Stimulated activated CD8-positive, alpha-beta memory T cell treated with anti-CD3 and anti-CD28 coated beads, Interleukin-15, amount 100 ng/mL, for 4 hours (primary cell): ENCODE data around the gene CGREF1.

Experiments used
- DNase-seq, 2 donors: peaks; one replicate each; pipeline ENCODE4 v3.0.0-alpha.2; 2020; ENCODE audit warnings: low read depth in 2 of 2

CGREF1 gene

GRCh38 chr2:27118525-27119329, at the start of gene CGREF1:
Gene CGREF1, minus strand, starts transcription at chr2:27119128. Its CDS starts 14,762 bp downstream, at chr2:27104366.
- DNase-seq = no peak

- DNase-seq = no peak
Measured at GRCh38 chr2:27164960-27165763, 46.2 kb upstream of the CGREF1 start.

- no peak for DNase-seq
Measured at GRCh38 chr2:27162151-27163121, 43.5 kb upstream of the CGREF1 start.

GRCh38 chr2:27160191-27160590, 41.3 kb upstream of the CGREF1 start:
- no peak for DNase-seq

- DNase-seq = no peak
Measured at GRCh38 chr2:27159271-27159670, 40.3 kb upstream of the CGREF1 start.

- no peak for DNase-seq
Measured at GRCh38 chr2:27158468-27158867, 39.5 kb upstream of the CGREF1 start.

- no peak for DNase-seq
Measured at GRCh38 chr2:27155069-27155520, 36.2 kb upstream of the CGREF1 start.

GRCh38 chr2:27154488-27154887, 35.6 kb upstream of the CGREF1 start:
- no peak for DNase-seq

GRCh38 chr2:27152796-27153464, 34.0 kb upstream of the CGREF1 start:
- no peak for DNase-seq

- no peak for DNase-seq
Measured at GRCh38 chr2:27152102-27152795, 33.3 kb upstream of the CGREF1 start.

GRCh38 chr2:27150639-27151230, 31.8 kb upstream of the CGREF1 start:
- no peak for DNase-seq

GRCh38 chr2:27149570-27150405, 30.9 kb upstream of the CGREF1 start:
- DNase-seq = no peak

GRCh38 chr2:27148801-27149439, 30.0 kb upstream of the CGREF1 start, which contains the start of gene TCF23:
Gene TCF23, plus strand, starts transcription at chr2:27149004. Its CDS starts 130 bp downstream, at chr2:27149134.
- DNase-seq = no peak

- DNase-seq = no peak
Measured at GRCh38 chr2:27147935-27148334, 29.0 kb upstream of the CGREF1 start.

- DNase-seq = no peak
Measured at GRCh38 chr2:27145682-27146081, 26.8 kb upstream of the CGREF1 start.

GRCh38 chr2:27143285-27143684, 24.4 kb upstream of the CGREF1 start:
- DNase-seq = no peak

- no peak for DNase-seq
Measured at GRCh38 chr2:27139310-27139709, 20.4 kb upstream of the CGREF1 start, which contains the start of gene PRR30. Gene PRR30, minus strand, starts transcription at chr2:27139410. Its CDS starts 1,081 bp downstream, at chr2:27138329.

- no peak for DNase-seq
Measured at GRCh38 chr2:27138111-27138510, 19.2 kb upstream of the CGREF1 start.
